Motor neuron (in vitro differentiated cells): ENCODE measurements around the gene GYS2. TPM values are rescaled to one million over a fixed set of nuclear protein-coding genes. Genes with fewer than 3 reads are reported as not detected.

Experiments used
- ATAC-seq, 8 experiments: fragments of 200-7000 bp; cut with Tn5 transposase; replicated peaks in 6 of 8; 2 replicates each; pipeline ENCODE4 v1.8.0; 2021; ENCODE audit warnings: mild to moderate bottlenecking in 8 of 8, moderate library complexity in 8 of 8
- H3K27ac ChIP-seq, 2 donors: fragments of 250-450 bp; sonication (Bioruptor Pico); 2 replicates each; pipeline ENCODE4 v1.9.0; 2021; ENCODE audit warnings: antibody characterized with exemption in 2 of 2, mild to moderate bottlenecking in 2 of 2, moderate library complexity in 1 of 2
- H3K4me1 ChIP-seq, 2 donors: fragments of 250-450 bp; sonication (Bioruptor Pico); replicated peaks in 1 of 2; 2 replicates each; pipeline ENCODE4 v1.6.1; 2021; ENCODE audit warnings: antibody characterized with exemption in 2 of 2, mild to moderate bottlenecking in 2 of 2, moderate library complexity in 1 of 2
- H3K4me3 ChIP-seq, 5 donors: fragments of 250-450 bp; sonication (Bioruptor Pico); 2 replicates each; pipeline ENCODE4 v1.9.0; 2021; ENCODE audit warnings: antibody characterized with exemption in 5 of 5, mild to moderate bottlenecking in 5 of 5, moderate library complexity in 4 of 5
- WGBS, 10 experiments: fragments of 450-650 bp; shearing (Covaris generic); methylation state at CpG; one replicate each; pipeline ENCODE4 v1.0.0; 2022; 5-methylcytosine and 5-hydroxymethylcytosine counted together
- in situ Hi-C, 9 experiments: fragments of 400-800 bp; cut with MboI; loops; one replicate each; pipeline ENCODE4 v1.15.0; 2021; ENCODE audit warnings: low sequenced_read_pairs in 9 of 9, low pct_unique_long_range_greater_than_20kb in 2 of 9; ENCODE audit not compliant: unreplicated experiment in 9 of 9
- total RNA-seq, 8 experiments: library from RNA; unstranded; fragments of 300-600 nt; gene quantifications; 2 replicates each; pipeline versions ENCODE4 v1.2.3 to v1.2.4, GENCODE V29; 2022

The GYS2 gene
- total RNA-seq, 8 experiments from 2014 or later: 0.10 to 0.24 TPM; not detected in 6

DNA sequence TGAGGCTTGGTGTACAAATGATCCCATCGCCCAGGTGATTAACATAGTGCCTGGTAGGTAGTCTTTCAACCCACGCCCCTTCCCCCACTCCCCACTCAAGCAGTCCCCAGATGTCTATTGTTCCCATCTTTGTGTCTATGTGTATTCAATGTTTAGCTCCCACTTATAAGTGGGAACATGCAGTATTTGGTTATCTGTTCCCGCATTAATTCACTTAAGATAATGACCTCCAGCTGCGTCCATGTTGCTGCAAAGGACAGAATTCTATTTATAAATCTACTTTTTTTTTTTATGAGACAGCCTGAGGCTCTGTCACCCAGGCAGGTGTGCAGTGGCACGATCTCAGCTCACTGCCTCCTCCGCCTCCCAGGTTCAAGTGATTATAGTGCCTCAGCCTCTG is 62.9 kb downstream of the GYS2 start:
- WGBS, 10 experiments: 31 to 100% (median 66%) methylated on average over 1 to 4 of the region's 6 CpGs; no CpG with 5 or more reads in 3 of the 10 experiments
- ATAC-seq: no peak
- in situ Hi-C loops: no loop called here
- Histone ChIP-seq H3K27ac (no peak overlapping the region), H3K4me3 (no peak overlapping the region), H3K4me1 (no peaks in the 10 kb centered on the region)

DNA sequence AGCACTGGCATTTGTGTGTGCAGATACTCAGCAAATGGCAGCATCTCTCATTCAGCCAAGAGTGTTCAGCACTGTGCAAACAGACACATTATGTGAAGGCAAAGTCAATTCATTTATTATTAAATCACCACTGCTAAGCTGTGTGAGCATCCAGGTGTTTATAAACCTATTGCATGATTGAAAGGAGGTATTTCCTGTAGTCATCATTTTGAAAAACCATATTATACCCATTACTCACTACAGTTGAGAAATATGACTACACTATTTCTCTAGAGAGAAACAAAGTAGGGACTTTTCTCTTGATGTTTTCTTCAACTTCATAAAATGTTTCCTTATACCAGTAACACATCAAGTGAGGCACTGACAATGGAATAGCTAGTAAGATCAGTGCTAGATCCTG is 64.8 kb downstream of the GYS2 start:
- no peak overlapping the region for H3K4me3 ChIP-seq
- no peaks in the 10 kb centered on the region for H3K4me1 ChIP-seq
- no peak overlapping the region for H3K27ac ChIP-seq
- in situ Hi-C loops: no loop called here
- ATAC-seq: peak in 1 of 8 experiments; percentile 67

DNA sequence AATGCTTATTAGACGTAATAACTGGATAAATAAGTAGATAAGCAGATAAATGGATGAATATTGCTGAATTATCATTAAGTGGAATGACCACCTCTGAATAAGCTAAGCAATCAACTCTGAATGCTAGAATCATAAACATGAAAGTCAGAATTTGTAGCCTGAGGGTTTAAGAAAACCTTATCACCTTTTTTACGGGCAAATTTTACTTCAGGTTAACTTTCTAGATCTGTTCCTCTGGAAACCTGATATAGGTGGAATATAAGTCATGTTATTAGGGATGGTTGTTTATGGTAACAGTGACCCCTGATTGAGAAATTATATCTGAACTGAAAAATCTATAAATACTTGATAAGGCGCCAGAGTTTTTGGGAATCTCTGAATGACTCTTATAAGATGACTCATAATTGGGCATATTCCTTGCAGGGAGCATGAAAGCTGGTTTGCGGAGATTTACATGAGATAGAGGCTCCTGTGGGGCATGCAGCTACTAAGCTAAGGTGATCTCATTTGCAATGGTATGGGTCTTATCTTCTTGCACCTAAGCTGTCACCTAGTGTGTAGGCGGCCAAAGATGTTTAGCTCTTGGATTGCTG is 66.5 kb downstream of the GYS2 start:
- in situ Hi-C loops: no loop called here
- no peaks in the 10 kb centered on the region for H3K4me1 ChIP-seq
- H3K4me3 ChIP-seq: no peak overlapping the region
- H3K27ac ChIP-seq: no peak overlapping the region
- ATAC-seq: no peak
- WGBS, 10 experiments: 28 to 96% (median 80%) methylated on average over 2 to 5 of the region's 5 CpGs; no CpG with 5 or more reads in 1 of the 10 experiments

DNA sequence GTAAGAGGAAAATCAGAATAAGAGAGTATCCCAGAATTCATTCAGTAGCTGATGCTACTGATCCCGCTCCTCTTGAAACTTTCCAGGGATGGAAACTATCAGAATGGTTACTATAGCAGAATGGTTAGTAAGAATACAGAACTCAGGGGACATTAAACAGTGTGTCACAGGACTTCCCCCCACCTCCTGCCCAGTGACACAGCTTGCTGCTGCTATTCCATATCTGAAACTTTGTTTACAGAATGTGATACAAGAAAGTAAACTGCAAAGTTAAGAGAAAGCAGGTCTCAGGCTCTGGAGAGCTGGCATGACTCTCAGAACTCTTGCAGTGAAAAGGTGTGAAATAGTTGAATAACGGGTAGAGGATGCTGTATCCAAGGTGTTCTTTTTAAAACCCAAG is 75.2 kb downstream of the GYS2 start:
- 40 to 100% (median 73%) methylated on average over 1 to 2 of the region's 2 CpGs; no CpG with 5 or more reads in 2 of the 10 experiments for WGBS, 10 experiments
- Histone ChIP-seq H3K27ac (no peak overlapping the region), H3K4me3 (no peak overlapping the region), H3K4me1 (peaks cover 0 to 6% of the 10 kb centered on the region in 2 donors)
- no peak for ATAC-seq
- in situ Hi-C loops: no loop called here

DNA sequence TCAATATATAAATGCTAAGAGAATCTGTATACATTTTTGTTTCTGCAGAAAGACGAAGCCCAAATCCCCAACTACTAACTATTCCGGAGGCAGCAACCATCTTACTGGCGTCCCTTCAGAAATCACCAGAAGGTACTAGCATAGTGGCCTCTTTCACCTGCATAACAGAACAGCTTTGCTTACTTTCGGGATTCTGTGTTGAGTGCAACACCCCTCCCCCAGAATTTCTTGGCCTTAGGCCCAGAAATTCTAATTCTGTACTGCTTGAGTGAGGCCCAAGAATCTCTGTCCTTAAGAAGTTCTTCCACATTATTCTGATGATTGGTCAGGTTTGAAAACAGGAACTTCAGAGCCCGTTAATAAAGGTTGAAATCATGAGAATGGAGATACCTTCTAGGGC is 75.7 kb downstream of the GYS2 start:
- ATAC-seq: no peak
- 81 to 100% (median 90%) methylated on average over 1 to 5 of the region's 5 CpGs; no CpG with 5 or more reads in 3 of the 10 experiments for WGBS, 10 experiments
- Histone ChIP-seq H3K4me1 (peaks cover 0 to 6% of the 10 kb centered on the region in 2 donors), H3K27ac (no peak overlapping the region), H3K4me3 (no peak overlapping the region)
- in situ Hi-C loops: no loop called here

DNA sequence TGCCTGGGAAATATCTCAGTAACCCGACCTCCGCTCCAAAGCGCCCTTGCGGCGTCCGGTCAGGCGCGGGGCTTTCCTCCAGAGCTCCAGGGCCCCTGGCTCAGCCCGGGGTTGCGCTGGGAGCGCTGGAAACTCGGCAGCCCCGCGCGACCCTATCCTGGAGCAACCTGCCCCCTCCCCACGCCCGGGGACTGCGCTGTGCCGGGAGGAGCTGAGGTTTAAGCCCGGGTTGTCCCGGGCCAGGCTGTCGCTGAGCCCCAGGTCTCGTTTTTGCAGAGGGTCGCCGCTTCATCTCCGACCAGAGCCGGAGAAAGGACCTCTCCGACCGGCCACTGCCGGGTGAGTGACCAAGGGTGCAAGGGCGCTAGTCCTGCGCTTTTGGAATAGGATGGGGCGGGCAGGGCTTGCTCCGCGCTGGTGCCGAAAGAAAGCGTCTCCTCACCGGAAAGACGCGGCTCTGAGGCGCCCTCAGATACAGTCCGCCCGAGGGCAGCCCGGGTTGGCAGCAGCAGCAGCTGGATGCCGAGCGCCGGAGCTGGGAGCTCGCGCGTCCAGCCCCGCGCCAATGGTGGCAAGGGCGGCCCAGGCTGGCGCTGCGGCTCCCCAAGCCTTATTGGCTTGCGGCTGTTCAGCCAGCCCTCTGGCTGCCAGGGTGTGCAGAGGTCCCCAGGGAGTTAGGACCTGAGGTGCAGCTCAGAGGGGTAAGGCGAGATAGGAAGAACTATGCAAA is 77.0 kb downstream of the GYS2 start:
- in situ Hi-C loops: no loop called here
- Histone ChIP-seq H3K27ac (no peak overlapping the region), H3K4me1 (peaks cover 0 to 6% of the 10 kb centered on the region in 2 donors), H3K4me3 (peak overlapping the region; percentile 39 to 51 (median 48))
- WGBS, 10 experiments: 0 to 20% (median 0%) methylated on average over 1 to 18 of the region's 57 CpGs; no CpG with 5 or more reads in 2 of the 10 experiments
- ATAC-seq: peak; percentile 87 to 95 (median 92)

DNA sequence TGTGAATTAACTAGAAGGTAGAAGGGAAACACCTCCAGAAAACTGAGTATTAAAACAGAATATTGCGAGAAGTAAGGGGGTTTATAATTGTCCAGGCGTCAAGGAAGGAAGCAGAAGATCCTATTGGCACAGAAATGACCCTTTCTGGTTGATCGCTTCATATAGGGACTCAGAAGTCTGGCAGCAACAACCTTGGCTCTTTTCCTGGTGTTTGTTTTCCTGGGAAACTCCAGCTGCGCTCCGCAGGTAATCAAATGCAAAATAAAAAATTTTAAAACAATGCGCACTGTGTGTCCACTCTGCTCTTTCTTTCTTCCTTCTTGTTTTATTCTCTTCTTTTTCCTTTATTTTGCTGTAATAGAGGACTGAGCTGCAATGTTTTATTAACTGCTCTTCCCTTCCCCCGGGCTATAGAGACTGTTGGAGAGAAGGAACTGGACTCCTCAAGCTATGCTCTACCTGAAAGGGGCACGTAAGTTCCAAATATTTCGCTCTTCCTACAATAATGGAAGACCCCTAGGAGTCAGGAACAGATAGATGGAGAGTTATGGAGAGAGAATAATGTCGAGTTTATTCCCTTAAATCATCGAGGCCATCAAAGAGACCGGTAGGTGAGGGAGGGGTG is 77.8 kb downstream of the GYS2 start:
- Histone ChIP-seq H3K27ac (no peak overlapping the region), H3K4me3 (peak overlapping the region; percentile 39 to 51 (median 48)), H3K4me1 (peaks cover 0 to 6% of the 10 kb centered on the region in 2 donors)
- WGBS, 10 experiments: 16 to 68% (median 46%) methylated on average over 1 to 11 of the region's 12 CpGs
- in situ Hi-C loops: no loop called here
- ATAC-seq: peak in 3 of 8 experiments; percentile 2 to 3 (median 3)

DNA sequence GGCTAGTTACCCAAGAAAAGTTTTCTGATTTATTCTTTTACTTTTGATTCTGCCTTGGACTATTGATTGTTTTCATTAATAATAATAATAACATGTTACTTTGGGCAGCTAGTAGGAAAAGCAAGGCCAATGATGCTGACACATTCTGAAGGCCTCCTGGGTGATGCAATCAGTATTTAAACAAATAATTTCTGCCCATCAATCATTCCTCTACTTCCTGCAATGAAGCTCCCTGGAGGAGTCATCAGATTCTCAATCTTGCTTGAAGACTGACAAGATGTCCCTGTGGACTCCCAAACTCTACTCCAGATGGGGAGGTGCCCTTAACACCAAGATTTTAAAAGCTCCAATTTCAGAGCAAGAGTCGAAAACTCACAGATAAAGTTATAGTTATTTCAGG is 78.6 kb downstream of the GYS2 start, which contains the start of gene SPX:
SPX (plus strand) TSS at position 244 of the 400 bp plus-strand sequence. CDS start 177 bp downstream, outside the sequence.
- 50 to 100% (median 79%) methylated on average over 1 of the region's 1 CpG; no CpG with 5 or more reads in 2 of the 10 experiments for whole genome bisulfite sequencing, 10 experiments

DNA sequence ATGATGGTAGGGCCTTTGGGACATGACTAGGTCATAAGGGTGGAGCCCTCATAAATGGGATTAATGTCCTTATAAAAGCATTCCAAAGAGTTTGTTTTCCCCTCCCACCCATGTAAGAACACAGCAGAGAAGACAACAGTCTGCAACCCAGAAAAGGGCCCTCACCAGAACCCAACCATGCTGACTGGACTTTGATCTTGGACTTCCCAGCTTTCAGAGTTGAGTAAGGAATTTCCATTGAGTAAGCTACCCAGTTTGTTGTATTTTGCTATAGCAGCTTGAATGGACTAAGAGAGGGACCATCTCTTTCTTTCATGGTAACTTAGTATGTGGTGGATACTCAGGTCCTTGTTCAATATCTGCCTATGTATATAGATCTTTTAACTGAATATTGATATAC is 81.5 kb downstream of the GYS2 start:
- peaks cover 0 to 6% of the 10 kb centered on the region in 2 donors for H3K4me1 ChIP-seq
- peak in 1 of 8 experiments; percentile 36 for ATAC-seq
- no peak overlapping the region for H3K4me3 ChIP-seq
- no peak overlapping the region for H3K27ac ChIP-seq
- in situ Hi-C loops: no loop called here

More for the DNA sequence above, 78.6 kb downstream of the GYS2 start, which contains the start of gene SPX:
- in situ Hi-C loops: no loop called here
- peak within 1 kb of the TSS in 4 of 5 donors; percentile 43 to 51 (median 48) for H3K4me3 ChIP-seq
- ATAC-seq: no peak
- peaks cover 0 to 6% of the 10 kb centered on the region in 2 donors for H3K4me1 ChIP-seq
- no peak within 1 kb of the TSS for H3K27ac ChIP-seq

DNA sequence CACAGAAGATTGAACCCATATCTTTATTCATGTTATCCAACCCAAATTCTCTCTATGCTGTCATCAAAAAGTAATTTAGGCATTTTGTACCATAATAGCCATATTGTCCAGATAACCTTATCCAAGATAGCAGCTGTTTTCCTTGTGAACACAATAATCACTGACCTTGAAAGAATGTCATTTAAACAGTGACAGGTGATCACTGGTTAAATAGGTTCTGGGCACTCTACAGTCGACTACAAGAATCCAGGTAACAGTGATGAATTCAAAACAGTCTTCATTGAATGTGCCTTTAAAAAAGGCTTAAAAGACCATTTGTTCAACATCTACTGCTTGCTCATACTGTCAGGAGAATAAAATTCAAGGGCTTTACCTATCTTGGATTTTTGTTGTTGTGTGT is 83.1 kb downstream of the GYS2 start:
- H3K4me1 ChIP-seq: peaks cover 0 to 2% of the 10 kb centered on the region in 2 donors
- no peak for ATAC-seq
- H3K27ac ChIP-seq: no peak overlapping the region
- in situ Hi-C loops: no loop called here
- 14 to 89% (median 53%) methylated on average over 1 of the region's 1 CpG; no CpG with 5 or more reads in 4 of the 10 experiments for WGBS, 10 experiments
- H3K4me3 ChIP-seq: no peak overlapping the region

DNA sequence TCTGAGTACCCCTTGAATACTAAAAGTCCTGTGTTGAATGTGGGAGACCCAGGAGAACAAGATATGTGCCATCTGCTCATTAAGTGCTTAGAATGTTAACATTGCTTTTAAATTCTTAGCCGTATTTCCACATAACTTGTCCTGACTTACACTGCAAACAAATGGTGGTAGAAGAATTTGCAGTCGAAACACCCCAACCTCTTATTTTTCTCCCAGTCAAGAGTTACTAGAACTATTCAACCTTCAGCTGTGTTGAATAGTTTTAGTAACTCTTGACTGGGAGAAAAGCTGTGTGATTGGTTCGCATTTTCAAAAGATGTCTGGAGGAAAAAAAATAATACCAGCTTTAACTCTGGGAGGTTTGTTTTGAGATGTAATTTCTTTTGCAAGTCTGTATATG is 86.2 kb downstream of the GYS2 start:
- WGBS, 10 experiments: 79 to 100% (median 90%) methylated on average over 1 to 3 of the region's 3 CpGs; no CpG with 5 or more reads in 2 of the 10 experiments
- H3K27ac ChIP-seq: no peak overlapping the region
- no peak for ATAC-seq
- H3K4me1 ChIP-seq: no peaks in the 10 kb centered on the region
- in situ Hi-C loops: no loop called here
- H3K4me3 ChIP-seq: no peak overlapping the region

DNA sequence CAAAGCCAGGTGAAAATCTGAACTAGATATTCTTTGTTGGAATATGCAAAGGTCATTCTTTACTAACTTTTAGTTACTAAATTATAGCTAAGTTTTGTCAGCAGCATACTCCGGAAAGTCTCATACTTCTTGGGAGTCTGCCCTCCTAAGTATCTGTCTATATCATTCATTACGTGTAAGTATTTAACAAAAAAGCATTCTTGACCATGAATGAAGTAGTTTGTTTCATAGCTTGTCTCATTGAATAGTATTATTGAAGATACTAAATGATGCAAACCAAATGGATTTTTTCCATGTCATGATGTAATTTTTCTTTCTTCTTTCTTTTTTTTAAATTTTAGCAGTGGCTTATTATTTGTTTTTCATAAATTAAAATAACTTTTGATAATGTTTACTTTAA is 88.4 kb downstream of the GYS2 start:
- in situ Hi-C loops: no loop called here
- Histone ChIP-seq H3K4me3 (no peak overlapping the region), H3K27ac (no peak overlapping the region), H3K4me1 (no peaks in the 10 kb centered on the region)
- ATAC-seq: no peak
- WGBS, 10 experiments: 89 to 100% (median 100%) methylated on average over 2 of the region's 2 CpGs; no CpG with 5 or more reads in 1 of the 10 experiments

DNA sequence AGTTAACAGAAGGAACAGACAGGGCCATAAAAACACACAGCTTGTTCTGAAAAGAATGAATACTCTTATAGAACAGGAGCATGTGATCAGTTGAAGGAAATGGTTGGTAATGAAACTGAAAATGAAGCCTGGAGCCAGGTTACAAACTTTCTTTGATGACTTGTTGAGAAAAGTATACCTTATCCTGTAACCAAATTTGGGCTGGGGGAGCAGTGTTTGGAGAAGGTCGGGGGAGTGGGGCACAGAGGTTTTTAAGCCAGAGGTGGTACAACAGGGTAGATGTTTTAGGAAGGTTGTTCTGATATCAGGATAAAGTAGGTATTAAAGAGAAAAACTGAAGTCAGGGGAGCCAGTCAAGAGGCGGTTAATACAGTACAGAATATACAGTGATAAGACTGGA is 94.9 kb downstream of the GYS2 start:
- Histone ChIP-seq H3K4me3 (no peak overlapping the region), H3K4me1 (no peaks in the 10 kb centered on the region), H3K27ac (no peak overlapping the region)
- 0 to 100% (median 0%) methylated on average over 1 to 2 of the region's 2 CpGs; no CpG with 5 or more reads in 4 of the 10 experiments for WGBS, 10 experiments
- ATAC-seq: no peak
- in situ Hi-C loops: no loop called here
